NCI-H1105 (cell line): Measurements from ENCODE around the gene ZNF385D.

Source experiments
- DNase-seq: peaks from one replicate; lab custom pipeline; 2025; lab: John Stamatoyannopoulos, UW

The ZNF385D gene

DNA sequence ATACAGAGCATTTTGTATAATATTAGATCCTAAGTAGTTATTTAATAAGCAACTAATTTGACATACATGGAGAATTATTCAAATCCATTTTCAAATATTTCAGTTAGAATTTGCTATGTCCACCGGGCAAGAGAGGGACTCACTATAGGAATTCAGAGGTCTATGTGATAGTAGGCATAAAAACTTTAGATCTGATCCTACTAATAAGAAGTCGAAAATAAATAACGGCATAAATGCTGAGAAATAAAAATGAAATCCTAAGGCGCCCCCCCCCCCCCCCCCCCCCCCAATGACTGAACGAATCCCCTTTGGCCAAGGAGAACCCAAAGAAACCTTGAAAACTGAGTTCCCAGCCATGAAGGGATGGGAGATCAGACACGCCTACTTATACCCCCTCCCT lies 80.6 kb downstream of the ZNF385D start:
- DNase-seq: no peak

DNA sequence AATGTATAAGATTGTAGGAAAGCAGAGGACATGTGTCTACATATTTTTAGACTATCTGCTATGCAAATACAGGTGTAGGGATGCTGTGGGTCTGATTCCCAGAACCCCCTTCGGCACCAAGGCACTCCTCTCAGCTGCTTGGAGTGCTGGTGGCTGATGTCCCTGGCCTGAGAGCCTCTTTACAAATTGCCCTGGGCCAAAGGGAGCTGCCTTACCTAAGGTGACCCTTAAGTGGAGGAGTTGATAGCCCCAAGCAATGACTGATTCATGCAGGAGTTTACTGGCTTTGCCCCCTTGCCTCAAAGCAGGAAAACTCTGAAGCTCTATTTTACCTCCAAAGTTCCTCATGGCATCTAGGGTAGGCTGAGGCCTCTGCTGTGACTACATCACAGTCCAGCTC lies 83.0 kb downstream of the ZNF385D start:
- DNase-seq: no peak

DNA sequence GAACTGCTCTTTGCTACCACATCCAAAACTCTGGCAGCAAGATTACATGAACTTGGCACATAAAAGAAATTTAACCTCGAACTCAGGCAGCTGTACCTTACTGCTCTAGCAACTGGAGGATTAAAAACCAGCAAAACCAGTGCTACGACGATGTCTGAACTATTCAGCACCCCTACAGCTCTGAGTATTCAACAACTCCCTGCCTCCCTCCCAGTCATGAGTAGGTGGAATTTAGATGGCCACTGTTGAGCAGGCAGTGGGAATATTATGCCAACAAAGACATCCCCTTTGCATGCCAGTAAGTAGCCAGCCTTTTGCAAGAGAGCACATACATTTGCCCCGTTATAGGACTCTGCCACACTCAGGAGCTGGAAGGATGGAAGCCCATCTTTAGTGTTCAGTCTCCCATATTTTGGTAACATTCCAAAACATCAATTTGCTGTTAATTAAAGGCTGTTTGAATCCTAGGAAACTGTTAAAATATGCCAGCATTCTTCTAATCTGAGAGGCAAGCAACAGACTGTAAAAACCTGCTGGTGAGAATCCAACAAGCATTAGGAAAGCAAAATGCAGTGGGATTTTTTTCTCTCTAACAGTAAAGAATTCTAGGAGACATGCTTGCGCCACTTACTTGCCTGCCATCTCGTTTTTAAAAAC lies 85.4 kb downstream of the ZNF385D start:
- no peak for DNase-seq

- no peak for DNase-seq
Measured at GRCh38 chr3:21664996-21665395, 86.0 kb downstream of the ZNF385D start.

GRCh38 chr3:21662403-21662802 lies 88.6 kb downstream of the ZNF385D start:
- DNase-seq: no peak

DNA sequence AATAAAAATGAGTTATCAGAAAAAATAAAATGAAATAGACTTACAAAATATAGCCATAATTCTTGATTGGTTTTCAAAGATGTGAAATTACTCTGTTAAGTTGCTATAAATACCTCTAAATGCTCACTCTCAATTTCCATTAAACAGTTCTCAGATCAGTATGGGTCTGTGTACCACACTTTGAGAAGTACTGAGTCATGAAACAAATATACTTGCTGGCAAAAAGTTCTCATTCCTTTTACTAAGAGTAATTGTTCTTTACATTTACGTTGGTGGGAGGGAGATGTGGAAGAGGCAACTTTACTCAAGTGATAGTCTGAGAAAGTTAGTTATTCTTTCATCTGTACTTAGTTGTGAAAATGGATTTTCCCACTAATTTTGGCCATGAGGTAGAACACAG lies 96.3 kb downstream of the ZNF385D start:
- DNase-seq: no peak

DNA sequence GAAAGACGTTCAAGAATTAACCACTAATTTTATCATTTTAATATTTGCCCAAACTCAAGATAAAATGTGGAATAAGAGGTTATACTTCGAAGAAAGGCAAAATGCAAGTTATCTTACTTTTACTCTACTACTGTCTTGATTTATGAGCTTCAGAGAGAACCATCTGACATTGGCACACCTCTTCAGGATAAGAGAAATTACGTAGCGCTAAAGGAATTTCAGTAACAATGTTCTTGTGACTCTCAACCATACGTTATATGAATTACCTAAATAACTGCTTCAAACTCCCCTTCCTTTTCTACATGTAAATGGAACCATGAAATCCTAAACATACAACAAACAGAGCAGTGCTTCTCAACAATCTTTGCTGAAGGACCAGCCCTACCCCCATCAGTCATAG lies 96.8 kb downstream of the ZNF385D start:
- DNase-seq: no peak

- no peak for DNase-seq
Measured at GRCh38 chr3:21649519-21649918, 101.5 kb downstream of the ZNF385D start.

DNA sequence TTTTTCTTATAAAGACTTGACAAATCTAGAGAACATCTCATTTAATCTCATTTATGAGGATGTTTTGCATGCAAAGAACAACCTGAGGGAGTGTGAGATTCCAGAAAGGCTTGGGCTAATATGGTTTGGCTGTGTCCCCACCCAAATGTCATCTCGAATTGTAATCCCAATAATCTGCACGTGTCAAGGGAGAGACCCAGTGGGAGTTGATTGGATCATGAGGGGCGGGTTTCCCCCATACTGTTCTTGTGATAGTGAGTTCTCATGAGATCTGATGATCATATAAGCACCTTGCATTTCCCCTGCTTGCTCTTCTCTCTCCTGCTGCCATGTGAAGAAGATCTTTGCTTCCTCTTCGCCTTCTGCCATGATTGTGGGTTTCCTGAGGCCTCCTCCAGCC lies 103.0 kb downstream of the ZNF385D start:
- no peak for DNase-seq

DNA sequence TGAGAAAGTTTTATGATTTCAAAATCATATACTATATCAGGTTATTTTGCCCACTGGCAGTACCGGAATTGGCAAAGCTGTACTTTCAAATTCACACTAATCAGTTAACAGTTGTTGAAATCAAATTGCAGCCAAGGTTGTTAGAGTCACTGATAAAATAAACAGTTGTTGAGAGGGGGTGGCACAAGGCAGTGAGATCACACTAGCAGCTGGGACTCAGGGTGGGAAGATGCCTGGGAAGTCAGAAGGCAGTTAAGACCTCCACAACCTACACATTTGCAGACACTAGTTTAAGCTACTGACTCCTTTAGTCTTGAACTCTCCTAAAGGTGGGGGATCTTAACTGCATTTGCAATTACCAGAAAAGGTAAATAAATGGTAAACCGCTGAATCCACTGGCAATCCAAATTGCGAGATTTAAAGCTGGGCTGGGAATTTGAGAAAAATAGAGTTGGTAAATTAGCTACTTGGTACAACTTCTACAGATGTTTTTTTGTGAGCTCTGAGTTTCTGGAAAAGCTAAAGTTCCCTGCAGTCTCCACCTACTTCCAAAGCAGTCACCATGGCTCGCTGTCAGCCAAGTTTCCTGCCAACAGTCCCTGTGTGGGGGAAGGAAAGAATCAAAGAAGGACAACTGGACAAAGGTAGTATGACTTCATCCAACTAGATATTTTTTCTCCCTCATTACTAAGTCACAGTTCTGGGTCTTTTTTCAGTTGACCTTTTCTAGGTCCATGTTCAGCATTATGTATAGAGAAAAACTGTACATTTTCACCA lies 105.7 kb downstream of the ZNF385D start:
- DNase-seq: no peak

GRCh38 chr3:21644268-21644667 lies 106.7 kb downstream of the ZNF385D start:
- no peak for DNase-seq

DNA sequence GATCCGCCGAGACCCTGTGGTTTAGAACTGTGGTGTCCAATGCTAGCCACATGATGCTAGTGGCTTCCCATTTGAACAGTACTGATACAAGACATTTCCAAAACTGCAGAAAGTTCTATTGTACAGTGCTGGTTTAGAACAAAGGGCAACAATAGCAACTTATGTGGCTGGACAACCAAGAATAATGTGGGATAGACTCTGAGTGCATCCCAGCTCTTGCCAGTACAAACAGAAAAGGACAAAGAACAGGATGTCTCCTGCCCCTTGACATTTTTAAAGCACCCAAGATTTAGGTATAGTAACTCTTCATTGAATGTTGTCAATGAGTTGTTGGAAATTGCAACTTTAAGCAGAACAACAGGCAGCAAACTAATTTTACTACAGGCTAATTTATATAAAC lies 107.3 kb downstream of the ZNF385D start:
- no peak for DNase-seq

DNA sequence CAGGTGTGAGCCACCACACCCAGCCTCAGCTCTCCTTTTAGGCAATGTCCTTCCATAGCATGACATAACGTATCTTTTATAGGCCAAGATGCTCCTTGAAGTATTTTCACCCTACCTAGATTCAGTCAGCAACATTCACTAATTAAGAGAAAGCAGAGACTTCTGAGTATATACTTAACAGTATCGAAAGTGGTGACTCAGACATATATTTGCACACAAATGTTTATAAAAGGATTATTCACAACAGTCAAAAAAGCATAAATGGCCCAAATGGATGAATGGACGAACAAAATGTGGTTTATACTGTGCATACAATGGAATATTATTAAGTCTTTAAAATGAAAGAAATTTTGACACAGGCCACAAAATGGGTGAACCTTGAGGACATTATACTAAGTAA lies 108.6 kb downstream of the ZNF385D start:
- DNase-seq: no peak

- no peak for DNase-seq
Measured at GRCh38 chr3:21641959-21642358, 109.1 kb downstream of the ZNF385D start.

DNA sequence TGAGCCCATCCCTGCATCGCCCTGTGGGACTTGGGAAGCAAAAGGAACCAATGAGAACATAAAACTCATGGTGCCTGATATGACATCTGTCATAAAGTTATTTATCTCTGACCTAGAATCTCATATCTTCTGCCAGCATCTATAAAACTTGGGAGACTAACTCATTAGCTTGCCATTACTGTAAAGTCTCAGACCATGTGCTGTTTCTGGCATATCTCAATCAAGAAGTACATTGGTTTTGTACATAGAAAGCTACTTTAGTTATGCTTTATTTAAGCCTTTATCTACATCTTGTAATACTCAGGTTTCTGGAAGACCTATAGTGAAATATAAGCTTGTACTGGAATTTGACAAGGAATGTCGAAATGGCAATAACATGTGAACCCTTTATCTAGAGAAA lies 112.5 kb downstream of the ZNF385D start:
- no peak for DNase-seq

DNA sequence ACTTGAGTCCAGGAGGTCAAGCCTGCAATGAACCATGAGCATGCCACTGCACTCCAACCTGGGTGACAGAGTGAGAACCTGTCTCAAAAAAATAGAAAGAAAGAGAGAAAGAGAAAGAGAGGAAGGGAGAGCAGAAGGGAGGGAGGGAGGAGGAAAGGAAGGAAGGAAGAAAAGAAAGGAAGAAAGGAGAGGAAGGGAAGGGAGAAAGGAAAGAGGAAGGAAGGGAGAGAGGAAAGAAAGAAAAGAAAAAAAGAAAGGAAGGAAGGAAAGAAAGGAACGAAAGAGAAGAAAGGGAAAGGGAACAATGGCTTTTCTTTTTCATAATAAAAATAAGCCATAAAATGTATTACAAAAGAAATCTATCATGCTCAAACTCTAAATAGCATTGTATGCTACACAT lies 116.9 kb downstream of the ZNF385D start:
- DNase-seq: no peak

DNA sequence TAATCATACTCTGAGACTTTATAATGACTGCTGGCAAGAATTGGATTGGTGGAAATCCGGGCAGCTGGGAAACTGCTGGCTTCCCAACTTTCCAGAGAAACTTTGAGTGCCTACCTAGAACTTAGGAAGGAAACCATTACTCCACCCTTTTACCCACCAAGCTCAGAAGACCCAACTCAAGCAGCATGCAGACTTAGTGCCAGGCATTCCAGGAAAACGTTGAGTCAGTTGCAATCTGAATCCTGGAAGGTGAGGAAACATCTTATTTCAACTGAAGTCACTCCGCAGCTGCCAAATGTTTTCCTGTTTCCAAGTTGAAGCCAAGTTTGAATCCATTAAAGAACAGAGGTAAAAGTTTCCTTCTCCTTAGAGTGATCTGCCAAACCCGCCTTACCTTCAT lies 126.5 kb downstream of the ZNF385D start:
- DNase-seq: no peak

DNA sequence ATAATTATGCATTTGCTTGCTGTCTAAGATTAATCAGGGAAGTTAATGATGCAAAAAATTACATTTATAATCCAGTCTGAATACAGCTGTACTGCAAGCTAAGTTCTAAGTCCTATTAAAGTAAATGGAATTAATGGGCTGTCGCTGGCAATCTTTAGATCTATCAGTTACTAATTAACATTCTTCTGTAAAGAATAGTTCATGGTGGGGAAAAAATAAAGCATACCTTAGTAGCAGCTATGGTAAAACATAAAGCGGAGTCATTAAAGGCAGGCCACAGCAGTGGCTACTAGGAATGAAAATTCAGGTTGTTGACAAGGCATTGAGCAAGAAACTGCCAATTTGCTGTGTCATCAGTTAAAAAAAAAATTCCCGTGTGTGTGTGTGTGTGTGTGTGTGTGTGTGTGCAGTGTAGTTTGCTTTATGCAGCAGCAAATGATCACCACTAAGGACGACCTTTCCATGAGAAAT lies 129.8 kb downstream of the ZNF385D start:
- DNase-seq: no peak

DNA sequence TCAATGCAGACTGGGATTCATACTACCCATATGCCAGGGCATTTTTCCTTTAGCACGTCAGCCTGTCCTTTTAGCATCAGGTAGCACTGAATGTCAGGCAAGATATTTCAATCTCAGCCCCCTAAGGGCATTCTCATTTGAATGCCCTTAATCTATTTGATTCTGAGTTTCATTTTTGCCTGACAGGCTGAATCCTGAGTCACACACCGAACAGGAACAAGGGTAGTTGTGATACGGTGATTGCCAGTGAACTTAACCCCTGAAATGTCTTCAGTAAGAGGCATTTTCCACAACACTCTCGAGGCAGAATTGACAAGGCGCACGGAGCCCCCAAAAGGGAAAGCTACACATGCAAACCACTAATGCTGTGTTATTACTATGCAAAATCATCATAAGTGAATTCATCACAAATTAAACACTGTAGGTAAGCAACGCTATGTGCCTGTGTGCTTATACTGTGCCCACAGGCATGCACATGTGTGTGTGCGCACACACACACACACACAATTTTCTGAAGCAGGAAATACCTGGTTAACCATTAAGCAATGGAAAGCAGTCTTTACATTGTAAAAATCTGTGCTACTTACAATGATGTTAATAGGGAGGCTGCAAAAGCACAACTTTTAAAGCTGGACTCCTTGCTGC lies 130.4 kb downstream of the ZNF385D start:
- DNase-seq: no peak

DNA sequence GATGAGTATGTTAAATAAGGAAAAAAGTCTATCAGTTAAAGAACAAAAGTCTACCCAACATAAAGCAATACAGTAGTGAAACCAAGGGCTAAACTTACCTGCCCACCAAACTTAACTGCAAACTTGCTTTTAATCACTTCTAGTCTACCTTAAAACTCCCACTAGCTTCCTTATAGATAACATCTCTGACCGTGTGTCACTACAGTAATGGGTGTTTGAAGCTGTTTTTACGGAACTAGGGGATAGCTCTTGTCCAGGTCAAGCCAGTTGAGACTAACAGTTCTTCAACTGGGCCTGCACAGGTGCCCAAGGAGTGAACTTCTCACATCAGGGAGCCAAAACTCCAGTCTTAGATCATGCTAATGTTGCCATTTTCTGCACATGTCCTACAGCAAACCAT lies 132.3 kb downstream of the ZNF385D start:
- DNase-seq: no peak

GRCh38 chr3:21613372-21614070 lies 137.5 kb downstream of the ZNF385D start:
- DNase-seq: no peak

GRCh38 chr3:21601178-21601577 lies 149.8 kb downstream of the ZNF385D start:
- no peak for DNase-seq

GRCh38 chr3:21599890-21600289 lies 151.1 kb downstream of the ZNF385D start:
- DNase-seq: no peak
